GM21576 (cell line): ENCODE results near the gene VSTM2L.

Source experiments
- ATAC-seq: cut with Tn5 transposase; IDR thresholded peaks from one replicate; pipeline ENCODE4 v1.9.1; 2021; ENCODE audit warnings: mild to moderate bottlenecking, moderate library complexity; ENCODE audit not compliant: unreplicated experiment

The VSTM2L gene

GRCh38 chr20:37878835-37879599 is 23.9 kb upstream of the VSTM2L start:
- ATAC-seq = no peak

- no peak for ATAC-seq
Measured at GRCh38 chr20:37879843-37880242, 23.1 kb upstream of the VSTM2L start.

DNA sequence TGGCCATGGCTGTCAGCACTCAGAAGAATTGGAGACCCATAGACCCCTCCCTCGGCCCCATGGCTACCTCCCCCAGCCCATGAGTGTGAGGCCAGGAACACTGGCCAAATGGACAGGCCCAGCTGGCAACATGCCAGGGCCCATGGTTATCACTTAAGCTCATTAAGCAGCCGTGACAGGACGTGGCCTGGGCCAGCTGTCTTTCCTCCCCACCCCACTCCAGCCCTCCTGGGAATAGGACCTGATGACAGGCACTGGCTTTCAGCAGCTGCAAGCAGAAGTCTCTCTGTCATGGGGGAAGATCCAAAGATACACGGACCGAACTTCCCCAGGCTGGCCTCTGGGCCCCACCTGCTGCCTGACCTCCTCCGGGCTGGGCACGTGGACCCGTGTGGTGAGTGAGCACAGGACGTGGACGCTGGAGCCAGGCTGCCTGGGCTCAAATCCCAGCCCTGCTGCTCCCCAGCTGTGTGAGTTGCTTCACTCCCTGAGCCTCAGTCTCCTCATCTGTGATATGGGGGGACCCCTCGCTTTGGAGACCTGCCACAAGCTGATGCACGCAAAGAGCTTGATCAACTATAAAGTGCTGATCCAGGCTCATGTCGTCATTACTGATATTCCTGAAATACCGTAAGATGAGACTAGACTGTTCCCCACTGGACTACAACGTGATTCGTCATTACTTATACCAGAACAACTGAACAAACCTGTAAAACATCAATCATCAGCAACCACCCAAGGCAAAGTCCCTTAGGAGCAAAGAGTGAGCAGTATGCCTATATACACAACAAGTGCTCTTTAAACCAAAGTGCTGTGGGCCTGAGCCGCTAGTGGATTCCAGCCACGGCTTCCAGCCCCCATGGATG is 22.0 kb upstream of the VSTM2L start:
- ATAC-seq = no peak

DNA sequence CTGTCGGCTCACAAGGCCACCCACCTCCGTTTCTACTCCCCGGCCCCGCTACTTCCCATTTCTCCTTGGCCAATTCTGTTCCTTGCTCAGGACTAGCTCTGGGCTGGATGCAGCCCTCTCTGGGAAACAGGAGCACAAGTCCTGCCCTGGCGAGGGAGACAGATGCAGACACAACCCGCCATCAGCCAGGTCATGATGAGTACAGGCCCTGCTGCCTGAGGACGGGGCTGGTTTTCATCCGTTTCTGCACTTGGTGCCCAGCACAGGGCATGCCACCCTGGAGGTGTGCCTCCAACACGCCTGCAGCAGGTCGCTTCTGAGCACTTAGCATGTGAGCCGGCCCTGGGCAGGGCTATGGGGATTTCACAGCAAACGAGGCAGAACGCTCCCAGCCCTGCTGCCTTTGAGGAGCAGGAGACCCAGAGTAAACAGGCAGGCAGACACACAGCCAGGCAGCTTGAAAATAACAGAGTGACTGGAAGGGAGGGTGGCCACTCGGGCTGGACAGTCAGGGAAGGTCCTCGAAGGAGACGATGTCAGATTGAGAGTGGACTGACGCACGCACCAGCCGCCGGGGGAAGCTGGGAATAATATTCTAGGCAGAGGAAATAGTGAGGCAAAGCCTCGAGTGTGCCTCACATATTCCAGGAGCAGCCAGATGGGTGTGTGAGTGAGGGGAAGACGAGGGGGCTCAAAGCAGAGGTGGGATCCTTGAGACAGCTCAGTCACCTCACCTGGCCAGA is 21.2 kb upstream of the VSTM2L start:
- no peak for ATAC-seq

DNA sequence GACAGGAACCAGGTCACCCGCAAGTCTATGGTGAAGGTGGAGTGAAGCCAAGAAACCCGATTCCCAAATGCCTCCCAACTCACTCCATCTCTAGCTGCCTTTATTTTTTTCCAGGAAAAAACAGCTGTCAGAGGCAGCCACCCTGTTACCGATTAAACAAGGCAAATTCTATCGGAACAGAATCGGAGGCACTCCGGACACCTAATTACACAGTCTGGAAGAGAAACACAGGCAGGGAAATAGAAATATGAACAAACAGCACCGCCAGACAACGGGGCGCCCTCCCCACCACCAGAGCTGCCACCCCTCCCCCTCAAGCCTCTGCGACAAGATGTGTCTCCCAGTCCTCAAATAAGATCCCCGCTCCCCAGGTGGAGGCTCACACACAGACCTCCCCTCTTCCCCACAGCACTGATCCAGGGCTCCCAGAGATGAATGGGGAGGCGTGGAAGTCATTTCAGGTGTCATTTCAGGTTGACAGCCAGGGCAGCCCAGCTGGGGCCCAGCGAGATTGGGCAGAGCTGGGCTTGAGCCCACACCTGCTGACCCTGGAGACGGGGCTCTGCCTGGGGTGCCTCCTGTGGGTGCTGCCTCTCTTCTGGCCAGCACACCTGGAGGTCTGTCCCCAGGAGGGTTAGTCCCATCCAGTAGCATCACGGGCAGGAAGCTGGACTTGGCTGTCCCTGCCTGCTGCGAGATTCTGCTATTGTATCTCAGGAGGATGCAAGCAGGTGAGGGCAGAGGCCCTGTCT is 19.8 kb upstream of the VSTM2L start:
- no peak for ATAC-seq

DNA sequence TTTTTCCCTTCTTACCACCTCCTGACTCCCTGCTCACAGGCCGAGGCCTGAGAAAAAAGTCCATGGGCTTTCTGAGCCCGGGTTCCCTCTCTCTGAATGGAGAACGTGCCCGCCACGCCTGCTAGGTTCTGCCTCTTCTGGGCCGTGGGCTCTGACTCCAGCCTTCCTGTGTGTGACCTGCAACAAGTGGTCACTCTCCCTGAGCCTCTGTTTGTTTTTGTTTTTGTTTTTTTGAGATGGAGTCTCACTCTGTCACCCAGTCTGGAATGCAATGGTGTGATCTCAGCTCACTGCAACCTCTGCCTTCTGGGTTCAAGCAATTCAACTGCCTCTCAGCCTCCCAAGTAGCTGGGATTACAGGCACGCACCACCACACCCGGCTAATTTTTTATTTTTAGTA is 17.9 kb upstream of the VSTM2L start:
- ATAC-seq = no peak

DNA sequence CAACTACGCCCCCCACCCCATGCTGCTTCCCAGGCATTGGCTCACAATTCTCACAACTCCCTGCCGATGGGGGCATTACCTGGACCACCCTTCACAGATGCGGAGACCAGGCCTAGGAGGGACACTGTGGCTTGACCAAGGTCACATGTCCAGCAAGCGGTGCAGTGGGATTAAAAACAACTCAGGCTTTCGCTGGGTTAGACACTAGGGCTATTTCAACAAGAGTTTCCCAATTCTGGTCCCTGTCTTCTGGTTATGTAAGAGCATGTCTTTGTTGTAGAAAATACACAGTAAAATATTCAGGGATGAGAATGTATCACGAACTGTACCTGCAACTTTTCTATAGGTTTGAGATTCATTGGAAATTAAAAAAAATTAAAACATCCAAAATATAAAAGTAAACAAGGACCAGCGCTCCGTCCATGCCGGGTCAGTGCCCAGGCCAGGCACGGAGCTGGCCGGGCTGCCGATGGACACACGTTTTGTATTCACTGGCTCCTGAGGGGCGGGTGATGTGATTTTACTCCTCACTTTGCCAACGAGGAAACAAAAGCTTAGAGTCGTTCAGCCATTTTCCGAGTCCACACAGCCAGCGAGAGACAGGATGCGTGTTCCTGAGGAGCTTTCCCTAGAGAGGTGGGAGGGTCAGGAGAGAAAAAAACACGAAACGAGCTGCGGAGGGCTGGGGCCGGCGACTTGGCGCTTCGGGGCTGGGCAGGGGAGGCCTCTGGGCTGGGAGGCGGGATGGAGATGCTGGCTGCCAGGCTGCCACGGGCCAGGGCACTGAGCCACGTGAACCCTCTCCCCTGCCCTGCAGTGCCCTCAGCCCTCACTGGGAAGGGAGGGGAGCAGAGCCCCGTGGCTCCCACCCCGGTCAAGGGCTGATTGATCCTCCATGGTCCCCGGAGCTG is 17.1 kb upstream of the VSTM2L start:
- no peak for ATAC-seq

DNA sequence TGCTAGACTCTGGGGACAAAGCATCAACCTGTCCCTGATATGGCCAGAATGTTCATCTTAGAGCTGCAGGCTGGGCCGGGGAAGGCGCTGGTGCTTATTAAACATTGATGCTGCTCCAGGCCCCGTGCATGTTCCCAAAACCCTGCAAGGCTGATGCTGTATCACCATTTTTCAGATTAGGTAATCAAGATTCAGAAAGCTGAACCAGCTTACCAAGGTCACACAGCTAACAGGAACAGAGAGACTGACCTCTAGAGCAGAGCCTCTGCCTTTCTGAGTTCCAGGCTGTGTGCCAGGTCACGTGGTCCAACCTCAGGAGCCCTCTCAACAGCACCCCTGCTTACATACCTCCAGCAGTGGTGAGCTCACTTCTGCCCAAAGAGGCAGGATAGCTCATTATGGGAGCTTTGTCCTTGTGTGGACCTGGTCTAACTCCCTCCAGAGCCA is 16.1 kb upstream of the VSTM2L start:
- no peak for ATAC-seq

DNA sequence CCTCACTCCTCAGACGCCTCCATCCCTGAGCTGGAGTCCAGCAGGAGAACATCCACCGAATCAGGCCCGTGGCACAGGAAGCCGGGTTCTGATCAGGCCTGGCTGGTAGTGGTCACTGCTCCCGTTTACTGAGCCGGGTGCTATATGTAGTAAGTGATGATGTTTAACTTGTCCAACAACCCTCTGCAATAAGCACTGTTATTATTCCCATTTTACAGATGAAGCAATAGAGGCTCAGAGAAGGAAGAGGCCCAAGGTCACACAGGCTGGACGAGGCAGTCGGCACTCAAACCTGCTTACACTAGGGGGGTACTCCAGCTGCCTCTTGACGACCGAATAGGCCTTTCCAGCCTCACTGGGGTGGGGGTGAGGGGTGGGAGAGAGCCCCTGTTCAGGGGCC is 14.3 kb upstream of the VSTM2L start:
- ATAC-seq = no peak

DNA sequence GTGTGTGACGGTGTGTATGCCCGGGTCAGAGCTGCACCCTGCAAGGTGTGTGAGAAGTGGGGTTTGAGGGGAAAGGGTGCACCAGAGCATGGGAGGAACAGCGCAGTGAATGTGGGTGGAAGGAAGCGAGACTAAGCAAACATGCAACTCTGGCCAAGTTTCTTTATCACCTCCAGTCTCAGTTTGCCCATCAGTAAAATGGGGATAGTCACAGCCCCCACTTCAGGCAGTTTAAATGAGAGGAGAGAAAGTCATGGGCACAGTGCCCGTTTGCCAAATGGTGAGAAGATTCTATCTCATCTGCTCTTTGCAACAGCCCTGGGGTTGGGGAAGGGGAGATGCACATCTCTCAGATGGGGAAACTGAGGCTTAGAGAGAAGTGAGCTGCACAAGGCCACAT is 12.8 kb upstream of the VSTM2L start:
- no peak for ATAC-seq

- no peak for ATAC-seq
Measured at GRCh38 chr20:37890643-37891042, 12.3 kb upstream of the VSTM2L start.

DNA sequence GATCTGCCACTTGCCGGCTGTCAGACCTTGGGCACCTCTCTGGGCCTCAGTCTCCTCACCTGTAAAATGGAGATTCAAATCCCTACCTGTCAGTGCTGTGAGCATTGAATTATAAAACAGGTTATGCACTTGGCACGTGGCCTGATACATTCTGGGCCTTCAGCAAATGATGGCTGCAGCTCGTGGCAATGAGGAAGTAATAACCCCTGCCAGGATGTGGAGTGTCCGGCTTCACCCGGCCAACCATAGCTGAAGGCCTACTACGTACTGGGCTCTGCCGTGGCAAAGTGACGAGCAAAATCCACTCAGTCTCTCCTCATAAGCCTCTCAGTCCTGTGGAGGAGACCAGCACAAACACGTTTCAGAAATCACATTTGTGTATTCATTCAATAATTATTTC is 10.9 kb upstream of the VSTM2L start:
- no peak for ATAC-seq

- no peak for ATAC-seq
Measured at GRCh38 chr20:37893566-37894241, 9.2 kb upstream of the VSTM2L start.

DNA sequence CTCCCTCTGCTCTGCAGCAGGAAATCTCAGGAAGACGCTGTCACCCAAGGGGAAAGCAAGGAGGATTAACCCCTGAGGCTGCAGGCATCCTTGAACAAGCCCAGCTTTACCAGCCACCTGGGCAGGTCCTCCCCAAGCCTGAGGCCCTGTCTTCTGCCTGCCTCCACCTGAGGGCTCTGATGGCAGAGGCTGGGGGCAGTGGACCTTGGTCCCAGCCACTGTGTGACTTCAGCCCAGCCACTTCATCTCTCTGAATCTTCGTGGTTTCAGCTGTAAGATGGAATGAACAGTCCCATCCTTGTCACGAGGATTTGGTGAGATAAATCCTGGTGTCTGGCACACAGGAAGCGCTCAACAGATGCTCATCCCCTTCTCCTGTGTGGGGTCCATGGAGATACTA is 8.5 kb upstream of the VSTM2L start:
- no peak for ATAC-seq

GRCh38 chr20:37895166-37895565 is 7.8 kb upstream of the VSTM2L start:
- ATAC-seq = no peak

- no peak for ATAC-seq
Measured at GRCh38 chr20:37896932-37897548, 5.9 kb upstream of the VSTM2L start.

DNA sequence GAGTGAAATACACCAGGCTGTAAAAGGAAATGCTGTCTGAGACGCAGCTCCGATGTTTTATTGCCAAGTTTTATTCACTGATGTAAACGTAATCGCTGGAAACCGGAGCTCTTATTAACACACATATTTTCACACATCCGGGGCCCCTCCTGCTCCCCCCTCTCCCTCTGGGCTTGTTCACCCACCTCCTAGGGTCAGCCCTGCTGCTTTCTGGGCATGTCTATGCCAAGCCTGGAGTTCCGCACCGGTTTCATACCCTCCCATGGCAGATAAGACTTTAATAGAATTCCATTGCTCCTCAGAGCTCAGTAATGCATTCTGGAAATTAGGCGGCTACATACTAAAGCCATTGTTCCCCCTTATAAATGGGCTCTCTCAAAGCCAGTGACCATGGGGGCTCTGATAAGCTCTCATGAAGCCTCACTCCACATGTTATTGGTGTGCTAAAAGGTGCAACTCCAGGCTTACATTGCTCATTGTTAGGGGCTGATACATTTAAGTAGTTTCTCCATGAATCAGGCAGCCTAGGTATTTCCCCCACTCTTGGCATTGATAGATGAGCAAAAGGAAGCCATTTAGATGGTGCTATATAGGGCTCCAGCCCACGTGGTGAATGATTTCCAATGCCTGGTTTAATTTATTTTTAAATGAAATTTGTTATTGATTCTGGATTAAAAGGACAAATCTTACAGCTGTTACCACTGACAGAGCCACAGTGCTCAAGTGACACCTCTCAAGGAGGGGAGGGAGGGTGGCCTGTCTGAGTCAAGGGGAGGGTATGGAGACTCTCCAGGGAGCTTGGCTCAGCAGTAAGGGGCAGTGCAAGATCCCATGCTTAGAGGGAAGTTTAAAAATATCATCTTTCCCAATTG is 4.5 kb upstream of the VSTM2L start:
- ATAC-seq = no peak
